Measurements from ENCODE around the gene CACNA1D.

CACNA1D gene

GRCh38 chr3:53495520-53496391 is 1.3 kb downstream of the CACNA1D start:
- DNase-seq (ENCODE audit: low spot score), result no peak

DNA sequence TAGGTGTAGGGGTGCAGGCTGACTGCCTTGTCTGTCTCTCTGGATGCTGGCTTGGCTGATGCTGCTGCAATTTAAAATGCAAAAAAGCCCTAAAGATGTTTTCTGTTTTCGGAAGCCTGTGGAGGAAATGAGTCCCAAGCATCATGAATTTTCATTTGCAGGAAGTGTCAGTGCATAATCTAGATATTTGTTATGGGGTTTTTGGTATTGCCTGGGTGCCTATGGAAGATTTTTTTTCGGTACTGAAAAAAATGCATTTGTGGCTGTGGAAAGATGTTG is 1.9 kb downstream of the CACNA1D start:
- DNase-seq (ENCODE audit: low spot score), result no peak

DNA sequence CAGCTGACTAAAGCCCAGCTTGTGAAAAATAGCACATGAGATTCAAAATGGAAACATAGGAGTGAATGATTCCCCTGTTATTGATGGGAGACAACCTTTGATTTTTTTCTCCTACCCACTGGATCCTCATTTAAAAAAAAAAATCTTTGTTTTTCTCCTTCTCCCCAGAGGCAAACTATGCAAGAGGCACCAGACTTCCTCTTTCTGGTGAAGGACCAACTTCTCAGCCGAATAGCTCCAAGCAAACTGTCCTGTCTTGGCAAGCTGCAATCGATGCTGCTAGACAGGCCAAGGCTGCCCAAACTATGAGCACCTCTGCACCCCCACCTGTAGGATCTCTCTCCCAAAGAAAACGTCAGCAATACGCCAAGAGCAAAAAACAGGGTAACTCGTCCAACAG is 2.6 kb downstream of the CACNA1D start:
- no peak for DNase-seq (ENCODE audit: low spot score)

DNA sequence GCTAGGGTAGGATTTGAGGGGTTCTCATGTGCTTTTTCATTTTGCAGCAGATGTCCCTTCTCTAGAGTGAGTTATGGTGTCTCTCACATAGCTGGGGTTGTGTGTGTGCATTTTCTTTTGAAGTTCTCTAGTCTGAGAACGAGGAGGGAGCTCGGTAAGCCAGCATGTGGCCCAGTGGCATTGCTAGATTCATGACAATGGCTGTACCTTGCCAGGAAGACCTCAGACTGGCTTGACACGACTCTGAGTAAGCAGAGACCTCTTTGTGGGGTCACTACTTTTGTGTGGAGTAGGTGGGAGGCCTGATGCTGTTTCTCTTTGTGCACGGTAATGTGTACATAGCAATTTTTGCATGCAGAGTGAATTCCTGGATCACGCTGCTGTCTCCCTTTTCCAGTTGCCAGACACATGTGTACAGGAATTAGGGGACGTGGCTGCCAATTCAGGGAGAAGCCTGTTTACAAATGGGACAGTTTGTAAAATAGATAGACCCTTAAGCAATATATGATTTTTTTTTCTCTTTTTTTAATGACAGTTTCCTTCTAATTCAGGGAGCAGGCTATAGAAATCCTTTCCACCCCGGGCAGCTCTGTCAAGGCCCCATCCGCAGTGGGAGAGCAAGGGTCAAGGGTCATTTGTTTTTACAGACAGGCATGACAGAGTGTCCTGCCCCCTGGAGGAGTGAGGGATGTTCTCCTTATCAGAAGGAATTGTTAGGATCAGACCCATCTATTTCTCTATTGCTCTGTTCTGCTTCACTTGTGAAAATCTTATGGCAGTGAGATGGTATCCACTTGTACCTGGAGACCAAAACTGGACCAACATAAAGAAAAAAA is 4.6 kb downstream of the CACNA1D start:
- no peak for DNase-seq (ENCODE audit: low spot score)

DNA sequence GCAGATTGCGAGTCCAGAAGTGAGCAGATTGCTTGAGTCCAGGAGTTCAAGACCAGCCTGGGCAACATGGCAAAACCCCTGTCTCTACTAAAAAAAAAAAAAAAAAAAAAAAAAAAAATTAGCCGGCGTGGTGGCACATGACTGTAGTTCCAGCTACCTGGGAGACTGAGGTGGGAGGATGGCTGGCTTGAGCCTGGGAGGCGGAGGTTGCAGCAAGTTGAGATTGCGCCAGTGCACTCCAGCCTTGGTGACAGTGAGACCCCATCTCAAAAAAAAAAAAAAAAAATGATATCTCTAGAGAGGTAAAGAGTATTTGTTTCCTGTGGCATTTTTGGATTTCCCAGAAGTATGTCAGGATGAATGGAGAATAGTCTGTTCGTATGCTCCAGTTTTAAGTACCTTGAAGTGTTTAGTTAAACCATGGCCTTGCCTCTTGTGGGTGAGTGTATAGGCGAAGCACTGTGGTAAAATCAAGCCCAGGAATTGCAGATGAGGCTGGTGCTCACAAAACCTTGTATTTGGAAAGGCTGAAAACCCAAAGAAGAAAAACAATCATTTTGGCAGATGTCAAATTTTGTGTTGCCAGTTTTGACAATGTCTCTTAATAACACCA is 5.9 kb downstream of the CACNA1D start:
- no peak for DNase-seq (ENCODE audit: low spot score)

GRCh38 chr3:53501178-53501577 is 6.8 kb downstream of the CACNA1D start:
- DNase-seq (ENCODE audit: low spot score), result no peak

DNA sequence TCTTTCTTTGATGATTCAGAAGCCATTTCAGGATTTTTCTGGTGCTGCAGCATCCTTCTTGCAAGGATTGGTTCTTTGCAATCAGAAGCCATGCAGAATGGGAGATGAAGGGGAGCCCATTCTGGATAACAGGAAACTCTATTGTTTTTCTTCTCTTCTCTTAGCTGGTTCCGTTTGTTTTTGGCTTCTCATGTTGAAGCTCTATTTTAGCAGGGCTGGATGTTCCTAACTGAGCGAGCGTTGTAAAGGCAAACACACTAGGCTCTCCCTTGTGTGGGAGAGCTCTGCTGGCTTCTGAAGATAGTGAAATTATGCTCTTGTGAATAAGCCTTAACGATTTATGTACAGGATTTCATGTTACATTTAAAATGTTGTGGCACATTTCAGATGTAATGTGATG is 8.3 kb downstream of the CACNA1D start:
- DNase-seq (ENCODE audit: low spot score), result no peak

- DNase-seq (ENCODE audit: low spot score), result no peak
Measured at GRCh38 chr3:53503195-53503594, 8.8 kb downstream of the CACNA1D start.

DNA sequence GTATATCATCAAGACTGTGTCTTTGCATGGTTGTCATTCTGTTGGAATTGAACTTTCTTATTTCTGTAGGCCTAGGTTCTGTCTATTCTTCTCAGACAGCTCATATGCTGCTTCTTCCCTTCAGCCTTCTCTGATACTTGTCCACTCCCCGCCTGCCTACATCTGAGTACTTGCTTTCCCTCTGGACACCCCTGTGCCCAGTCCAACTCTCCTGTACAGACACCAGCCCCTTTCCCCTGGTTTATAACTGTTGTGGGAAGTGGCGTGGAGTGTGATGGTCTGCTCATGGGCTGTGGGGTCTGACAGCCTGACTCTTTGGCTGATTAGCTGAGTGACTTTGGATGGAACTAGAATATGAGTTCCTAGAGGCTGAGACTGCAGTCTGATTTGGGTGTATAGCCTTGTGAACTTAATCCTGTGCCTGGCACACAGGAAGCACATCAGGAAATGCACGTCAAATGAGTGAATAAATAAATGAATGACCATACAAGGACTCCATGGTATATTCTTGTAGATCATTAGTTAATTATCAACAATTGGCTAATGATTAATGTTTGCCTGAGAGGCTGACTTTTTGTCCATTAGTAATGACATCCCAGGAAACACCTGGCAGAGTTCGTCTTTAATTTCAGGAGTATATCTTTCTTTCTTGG is 11.8 kb downstream of the CACNA1D start:
- no peak for DNase-seq (ENCODE audit: low spot score)

DNA sequence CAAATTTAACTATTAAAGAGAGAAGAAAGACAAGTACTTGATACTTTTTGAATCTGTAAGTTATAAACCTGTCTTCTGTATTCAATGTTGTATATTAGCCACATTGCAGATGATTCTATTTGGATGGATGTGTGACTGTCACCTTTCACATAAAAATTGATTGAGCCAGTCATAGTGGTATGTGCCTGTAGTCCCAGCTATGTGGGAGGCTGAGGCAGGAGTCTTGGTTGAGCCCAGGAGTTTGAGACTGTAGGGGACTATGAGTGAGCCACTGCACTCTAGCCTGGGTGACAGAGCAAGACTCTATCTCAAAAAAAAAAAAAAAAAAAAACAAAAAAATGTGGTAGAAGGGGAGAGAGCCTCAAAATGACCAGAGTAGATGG is 12.3 kb downstream of the CACNA1D start:
- no peak for DNase-seq (ENCODE audit: low spot score)

DNA sequence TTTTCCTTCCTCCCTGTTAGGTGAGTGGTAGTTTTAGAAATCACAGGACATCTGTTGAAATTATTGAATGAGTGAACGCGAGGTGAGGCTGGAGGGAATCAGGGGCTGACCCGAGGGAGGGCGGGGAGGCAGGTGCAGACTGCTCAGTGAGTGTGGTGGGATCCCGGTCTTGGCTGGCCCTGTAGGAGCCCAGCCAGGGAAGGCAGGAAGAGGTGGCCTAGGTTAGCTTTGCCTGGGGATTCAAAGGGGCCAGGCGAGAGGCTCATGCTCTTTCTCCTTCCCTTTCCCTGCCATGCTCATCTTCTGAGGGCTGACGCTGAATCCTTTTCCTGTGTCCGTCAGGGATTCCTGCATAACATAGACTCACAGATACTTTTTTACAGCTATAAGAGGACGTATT is 15.1 kb downstream of the CACNA1D start:
- DNase-seq (ENCODE audit: low spot score), result no peak

DNA sequence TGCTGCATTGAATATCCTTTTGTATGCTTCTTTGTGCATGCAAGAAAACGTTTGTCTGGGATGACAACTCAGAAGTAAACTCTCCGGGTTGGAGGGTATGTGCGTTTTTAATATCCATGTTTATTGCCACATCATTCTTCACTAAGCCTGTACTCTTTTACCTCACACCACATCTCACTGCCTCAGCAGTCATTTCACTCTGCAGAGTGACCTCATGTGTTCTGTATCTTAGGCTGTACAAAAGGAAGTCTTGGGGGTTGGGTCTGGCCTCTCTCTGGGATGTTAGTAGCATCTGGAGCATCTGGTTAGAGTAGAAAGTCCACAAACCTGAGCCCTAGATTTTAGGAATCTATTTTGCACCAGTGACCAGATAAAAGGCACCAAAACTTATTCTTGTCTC is 16.1 kb downstream of the CACNA1D start:
- no peak for DNase-seq (ENCODE audit: low spot score)

DNA sequence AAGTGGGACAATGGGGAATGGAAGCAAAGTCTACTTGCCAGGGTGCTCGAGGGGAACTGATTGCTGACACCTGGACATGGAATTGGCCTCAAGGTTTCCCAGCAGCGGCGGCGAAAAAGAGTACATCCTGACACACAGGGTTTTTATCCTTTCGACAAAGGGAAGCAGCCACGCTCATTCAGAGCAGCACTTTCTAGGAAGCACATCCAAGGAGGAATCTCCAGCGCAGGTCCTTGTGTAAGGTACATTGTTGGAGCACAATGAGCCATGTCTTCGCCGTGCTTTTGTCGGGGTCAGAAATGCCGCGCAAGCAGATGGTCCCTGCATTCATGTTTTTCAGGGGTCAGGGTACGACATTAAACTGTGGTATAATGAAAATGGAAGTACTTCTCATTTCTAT is 16.8 kb downstream of the CACNA1D start:
- DNase-seq (ENCODE audit: low spot score), result no peak

- DNase-seq (ENCODE audit: low spot score), result peak; percentile 11
Measured at GRCh38 chr3:53513556-53514190, 19.3 kb downstream of the CACNA1D start.

GRCh38 chr3:53516339-53516738 is 21.9 kb downstream of the CACNA1D start:
- DNase-seq (ENCODE audit: low spot score), result no peak

- no peak for DNase-seq (ENCODE audit: low spot score)
Measured at GRCh38 chr3:53518495-53518981, 24.1 kb downstream of the CACNA1D start.

- DNase-seq (ENCODE audit: low spot score), result no peak
Measured at GRCh38 chr3:53519065-53519709, 24.8 kb downstream of the CACNA1D start.

- no peak for DNase-seq (ENCODE audit: low spot score)
Measured at GRCh38 chr3:53523346-53523745, 28.9 kb downstream of the CACNA1D start.

DNA sequence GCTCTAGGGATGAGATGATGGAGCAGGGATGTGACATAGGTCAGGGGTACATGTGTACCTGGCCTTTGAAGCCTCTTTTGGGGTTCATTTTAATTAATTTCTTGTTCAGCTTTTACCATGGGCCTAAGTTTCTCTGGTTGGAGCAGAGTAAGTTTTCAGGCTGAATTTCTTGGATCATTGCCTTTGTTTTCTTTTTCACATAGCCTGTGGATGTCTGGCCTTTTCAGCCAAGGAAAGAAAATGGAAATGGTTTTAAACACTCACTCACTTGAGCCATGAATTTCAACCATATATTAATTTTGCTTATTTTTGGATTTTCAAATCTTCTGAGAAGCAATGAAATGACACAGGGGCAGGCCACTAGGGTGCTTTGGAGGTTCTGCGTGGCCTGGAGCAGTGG is 30.2 kb downstream of the CACNA1D start:
- no peak for DNase-seq (ENCODE audit: low spot score)

DNA sequence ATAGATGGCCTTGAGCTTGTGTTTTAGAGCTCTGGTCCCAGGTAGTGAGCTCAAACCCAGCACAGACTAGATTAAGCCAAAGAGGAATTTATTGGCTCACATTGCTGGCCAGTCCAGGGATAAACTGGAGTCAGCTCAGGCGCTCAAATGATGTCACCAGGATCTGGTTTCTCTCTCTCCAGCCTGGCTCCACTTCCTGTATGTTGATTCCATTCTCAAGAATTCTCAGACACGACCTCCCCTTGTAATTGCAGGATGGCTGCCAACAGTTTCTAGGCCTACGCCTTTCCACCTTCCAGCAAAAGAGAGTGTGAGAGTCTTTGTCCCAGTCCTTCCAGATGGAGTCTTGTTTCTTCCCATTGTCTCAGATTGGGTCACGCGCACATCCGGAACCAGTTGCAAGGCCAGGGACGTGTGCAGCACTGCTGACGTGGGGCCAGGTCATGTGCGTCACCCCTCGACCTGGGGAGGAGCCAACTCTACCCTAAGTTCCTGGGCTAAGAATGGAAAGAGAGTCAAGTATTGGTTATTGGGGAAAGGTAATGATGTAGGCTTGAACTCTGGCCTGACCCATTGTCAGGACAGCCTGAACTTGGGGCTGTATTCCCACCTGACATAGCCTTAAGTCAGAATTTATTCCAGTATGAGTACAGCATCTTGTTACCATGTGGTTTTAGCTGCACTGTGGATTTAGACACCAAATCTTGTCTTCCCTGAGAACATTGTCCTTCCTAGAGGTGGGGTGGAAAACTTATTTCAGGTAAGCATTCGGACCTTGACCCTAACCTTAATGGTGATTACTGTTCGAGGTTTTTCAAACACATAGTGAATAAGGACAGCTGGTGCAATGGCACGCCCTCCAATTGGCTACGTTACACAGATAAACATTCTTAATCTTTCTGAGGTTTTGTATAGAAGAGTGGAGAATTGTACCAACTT is 31.6 kb downstream of the CACNA1D start:
- DNase-seq (ENCODE audit: low spot score), result no peak
